Calu3 (cell line): ENCODE measurements around the gene GLYATL1. TPM values are rescaled to one million over a fixed set of nuclear protein-coding genes. Genes with fewer than 3 reads are reported as not detected.

ENCODE experiments used
- BruUV-seq: library from RNA; stranded (reverse); fragments of 400-500 nt; replicated peaks from 2 replicates; lab custom pipeline; 2021; lab: Mats Ljungman, UMichigan
- CTCF ChIA-PET: fragments of 300-600 bp; sonication (Branson Sonifier 250); formaldehyde crosslinking; loops from one replicate; lab custom pipeline; 2022; ENCODE audit warnings: antibody characterized with exemption; lab: Charles Lee
- DNase-seq: peaks from one replicate; pipeline ENCODE4 v3.0.0; 2022
- H3K27ac Mint-ChIP-seq: one replicate; pipeline ENCODE4 v1.8.0; 2022; ENCODE audit warnings: mixed read lengths; ENCODE audit not compliant: unreplicated experiment
- H3K27me3 Mint-ChIP-seq: one replicate; pipeline ENCODE4 v1.8.0; 2022; ENCODE audit warnings: mixed read lengths; ENCODE audit not compliant: unreplicated experiment
- H3K36me3 Mint-ChIP-seq: one replicate; pipeline ENCODE4 v1.8.0; 2022; ENCODE audit warnings: mild to moderate bottlenecking, moderate library complexity, mixed read lengths; ENCODE audit not compliant: insufficient read depth, unreplicated experiment
- H3K4me1 Mint-ChIP-seq: one replicate; pipeline ENCODE4 v1.8.0; 2022; ENCODE audit warnings: mild to moderate bottlenecking, low read depth, mixed read lengths; ENCODE audit not compliant: unreplicated experiment
- H3K4me3 Mint-ChIP-seq: one replicate; pipeline ENCODE4 v1.8.0; 2022; ENCODE audit warnings: mild to moderate bottlenecking, low read depth, moderate library complexity, mixed read lengths; ENCODE audit not compliant: unreplicated experiment
- H3K9me3 Mint-ChIP-seq: one replicate; pipeline ENCODE4 v1.8.0; 2022; ENCODE audit warnings: low read depth, mixed read lengths; ENCODE audit not compliant: unreplicated experiment
- CTCF ChIP-seq: fragments of 200-600 bp; IDR thresholded peaks from one replicate; pipeline ENCODE4 v1.8.0; 2022; ENCODE audit warnings: antibody characterized with exemption; ENCODE audit not compliant: unreplicated experiment
- intact Hi-C: fragments of 100-400 bp; cut with micrococcal nuclease; formaldehyde crosslinking; loops from one replicate; pipeline ENCODE4 v1.10.0; 2022; ENCODE audit not compliant: unreplicated experiment
- total RNA-seq: library from RNA; stranded (reverse); gene quantifications from 2 replicates; pipeline ENCODE4 v1.2.3, GENCODE V29; 2022

GLYATL1 gene
- total RNA-seq, 1 experiment from 2014 or later = not detected

GRCh38 chr11:58912124-58912523 is 27.2 kb upstream of the GLYATL1 start:
- no peaks in the 10 kb centered on the region for H3K36me3 Mint-ChIP-seq
- peaks cover 47% of the 10 kb centered on the region for H3K27me3 Mint-ChIP-seq
- BruUV-seq = no TSS peak
- H3K4me3 Mint-ChIP-seq = no peak overlapping the region
- no peaks in the 10 kb centered on the region for H3K4me1 Mint-ChIP-seq
- TF ChIP-seq CTCF = no peak
- DNase-seq = no peak
- intact Hi-C loops = no loop called here
- CTCF ChIA-PET = no interaction called here
- no peak overlapping the region for H3K27ac Mint-ChIP-seq
- H3K9me3 Mint-ChIP-seq = peaks cover 5% of the 10 kb centered on the region

- no peak for DNase-seq
- no peak overlapping the region for H3K27ac Mint-ChIP-seq
- no peaks in the 10 kb centered on the region for H3K4me1 Mint-ChIP-seq
- CTCF ChIA-PET = no interaction called here
- peaks cover 31% of the 10 kb centered on the region for H3K27me3 Mint-ChIP-seq
- no TSS peak for BruUV-seq
- H3K4me3 Mint-ChIP-seq = no peak overlapping the region
- H3K36me3 Mint-ChIP-seq = no peaks in the 10 kb centered on the region
- peaks cover 11% of the 10 kb centered on the region for H3K9me3 Mint-ChIP-seq
- TF ChIP-seq CTCF = no peak
- intact Hi-C loops = no loop called here
Observed at GRCh38 chr11:58913685-58914084, 25.6 kb upstream of the GLYATL1 start.

- no peaks in the 10 kb centered on the region for H3K36me3 Mint-ChIP-seq
- peaks cover 11% of the 10 kb centered on the region for H3K9me3 Mint-ChIP-seq
- H3K4me1 Mint-ChIP-seq = no peaks in the 10 kb centered on the region
- no peak for DNase-seq
- BruUV-seq = no TSS peak
- TF ChIP-seq CTCF = no peak
- H3K27me3 Mint-ChIP-seq = peaks cover 23% of the 10 kb centered on the region
- no peak overlapping the region for H3K27ac Mint-ChIP-seq
- CTCF ChIA-PET = no interaction called here
- intact Hi-C loops = no loop called here
- H3K4me3 Mint-ChIP-seq = no peak overlapping the region
Observed at GRCh38 chr11:58914821-58915543, 24.3 kb upstream of the GLYATL1 start.

GRCh38 chr11:58916637-58917036 is 22.7 kb upstream of the GLYATL1 start:
- Mint-ChIP-seq H3K36me3 (no peaks in the 10 kb centered on the region), H3K9me3 (peaks cover 11% of the 10 kb centered on the region), H3K27ac (no peak overlapping the region), H3K4me1 (no peaks in the 10 kb centered on the region), H3K4me3 (no peak overlapping the region), H3K27me3 (peaks cover 23% of the 10 kb centered on the region)
- no peak for TF ChIP-seq CTCF
- BruUV-seq = no TSS peak
- CTCF ChIA-PET = no interaction called here
- intact Hi-C loops = no loop called here
- DNase-seq = no peak
